Left cardiac atrium (tissue), 4 donors: ENCODE results near the gene TANK. TPM values are rescaled to one million over a fixed set of nuclear protein-coding genes. Genes with fewer than 3 reads are reported as not detected.

ENCODE experiments used
- ATAC-seq, 2 donors: fragments of 200-7000 bp; cut with Tn5 transposase; one replicate each; pipeline ENCODE4 v1.9.1; 2020; ENCODE audit warnings: mild to moderate bottlenecking in 2 of 2, moderate library complexity in 2 of 2
- DNase-seq: peaks from one replicate; pipeline ENCODE4 v3.0.0-alpha.2; 2020
- intact Hi-C, 2 donors: fragments of 100-400 bp; cut with DNase I; formaldehyde crosslinking; loops; one replicate each; pipeline versions ENCODE4 v1.14.1 to v1.15.1; 2022 to 2023
- long read RNA-seq: library from polyadenylated mRNA; unstranded; transcript quantifications from one replicate; pipeline ENCODE4 v2.0.0, GENCODE V29; 2021
- total RNA-seq, 2 donors: library from RNA; stranded (reverse); fragmentation: NEBNext Ultra II Directional; extraction: Animal tissue kit (Norgen Biotek cat#: 25700); gene quantifications; one replicate each; pipeline ENCODE4 v1.2.1, GENCODE V29; 2021
- donor health status: DM: no; HTN: yes; CAD: no.
- donor health status: DM: no; HTN: yes; CAD: no; lungs with severe emphysema.
- donor health status: DM: yes; HTN: yes; CAD: no.
- donor health status: Dilated cardiomyopathy.

TANK gene, protein sequence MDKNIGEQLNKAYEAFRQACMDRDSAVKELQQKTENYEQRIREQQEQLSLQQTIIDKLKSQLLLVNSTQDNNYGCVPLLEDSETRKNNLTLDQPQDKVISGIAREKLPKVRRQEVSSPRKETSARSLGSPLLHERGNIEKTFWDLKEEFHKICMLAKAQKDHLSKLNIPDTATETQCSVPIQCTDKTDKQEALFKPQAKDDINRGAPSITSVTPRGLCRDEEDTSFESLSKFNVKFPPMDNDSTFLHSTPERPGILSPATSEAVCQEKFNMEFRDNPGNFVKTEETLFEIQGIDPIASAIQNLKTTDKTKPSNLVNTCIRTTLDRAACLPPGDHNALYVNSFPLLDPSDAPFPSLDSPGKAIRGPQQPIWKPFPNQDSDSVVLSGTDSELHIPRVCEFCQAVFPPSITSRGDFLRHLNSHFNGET
- total RNA-seq = 10 to 100 TPM; 33.6 to 33.7 TPM
- long read RNA-seq, transcript TANK-202 (8 exons, 2,171 nt) = major isoform, 23 of 35 reads
- long read RNA-seq, partial matches to known transcripts = 3 of 35 reads
- long read RNA-seq, other reads (novel, unspliced or antisense) = 9 of 35 reads

DNA sequence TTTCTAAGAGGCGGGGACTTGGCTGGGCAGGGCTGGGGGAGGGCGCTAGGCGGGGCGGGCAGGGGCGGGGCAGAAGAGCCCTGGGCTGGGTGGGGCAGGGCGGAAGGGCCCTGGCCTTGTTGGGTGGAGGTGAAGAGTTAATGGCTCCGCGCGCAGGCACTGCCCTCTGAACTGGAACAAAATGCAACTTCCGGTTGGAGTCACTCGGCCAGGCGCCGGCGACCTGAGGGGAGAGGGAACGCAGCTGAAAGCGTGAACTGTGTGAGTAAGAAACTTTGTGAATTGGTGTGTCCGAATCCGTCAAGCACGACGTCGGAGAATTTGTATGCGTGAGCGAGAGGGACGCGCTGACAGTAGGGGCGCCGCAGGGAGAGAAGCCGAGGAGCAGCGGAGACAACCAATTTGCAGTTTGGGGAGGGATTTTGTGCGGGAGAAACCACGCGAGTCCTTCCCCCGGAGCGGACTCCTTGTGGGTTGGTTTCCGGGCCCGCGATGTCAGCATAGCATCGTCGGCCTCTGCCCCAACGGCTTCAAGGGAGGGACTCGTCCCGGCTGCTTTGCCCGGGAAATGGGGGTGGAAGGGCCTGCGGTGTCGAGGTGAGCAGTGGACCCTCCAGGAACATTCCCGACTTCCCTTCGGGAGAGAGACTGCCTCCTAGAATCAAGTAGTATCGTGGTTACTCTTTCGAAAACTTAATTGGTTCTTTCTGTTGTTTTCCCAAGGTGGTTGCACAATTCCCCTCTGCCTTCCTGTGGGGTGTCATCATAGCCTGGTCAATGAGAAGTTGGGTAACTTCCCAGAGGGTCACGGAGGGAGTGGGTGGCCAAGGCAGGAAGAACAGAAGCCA lies at the start of gene TANK:
Gene TANK, plus strand, starts transcription at position 203 of the 848 bp plus-strand sequence. CDS start 19,235 bp downstream, outside the sequence.
- intact Hi-C loops = no loop called here
- ATAC-seq = peak; percentile 98 to 99

DNA sequence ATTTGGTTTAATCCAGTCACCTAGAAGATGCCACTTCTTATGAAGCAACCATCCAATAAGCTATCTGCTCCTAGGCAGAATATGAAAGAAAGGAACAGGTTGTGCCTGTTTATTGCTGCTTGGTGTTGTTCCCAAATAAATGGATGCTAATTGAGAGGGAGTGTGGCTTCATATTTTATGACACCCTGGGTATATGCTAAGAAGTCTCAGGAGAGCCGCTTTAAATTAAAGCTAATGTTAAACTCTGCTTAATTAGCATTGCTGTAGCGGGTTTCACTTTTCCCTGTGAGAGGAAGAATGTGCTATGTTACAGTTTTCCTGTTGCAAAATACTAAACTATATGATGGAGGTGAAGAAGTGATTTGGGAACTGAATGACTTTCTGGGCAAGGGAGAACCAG lies 48.7 kb upstream of the TANK start:
- intact Hi-C loops = no loop called here
- ATAC-seq = no peak

More for the DNA sequence above, at the start of gene TANK:
- DNase-seq = peak; percentile 92

DNA sequence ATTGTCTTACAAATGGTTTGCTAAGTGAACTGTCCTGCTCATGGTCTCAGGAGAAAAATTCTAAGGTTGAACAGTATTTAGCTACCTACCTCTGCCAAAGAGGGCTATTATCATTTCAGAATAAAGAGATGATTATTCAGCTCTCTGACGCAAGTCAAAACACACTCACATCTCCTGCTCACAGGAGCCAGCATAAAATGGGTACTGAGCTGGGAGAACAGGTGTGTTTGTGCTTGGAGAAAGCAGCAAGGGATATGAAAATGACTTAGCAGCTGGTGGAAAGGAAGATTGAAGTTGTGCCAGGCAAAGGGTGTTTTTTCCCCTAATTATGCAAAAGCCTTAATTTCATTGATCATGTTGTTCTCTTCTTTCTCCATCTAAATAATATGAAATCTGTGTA lies 47.3 kb upstream of the TANK start:
- DNase-seq (no peak), ATAC-seq (no peak)
- intact Hi-C loops = no loop called here

More for the DNA sequence above, 48.7 kb upstream of the TANK start:
- DNase-seq = no peak

DNA sequence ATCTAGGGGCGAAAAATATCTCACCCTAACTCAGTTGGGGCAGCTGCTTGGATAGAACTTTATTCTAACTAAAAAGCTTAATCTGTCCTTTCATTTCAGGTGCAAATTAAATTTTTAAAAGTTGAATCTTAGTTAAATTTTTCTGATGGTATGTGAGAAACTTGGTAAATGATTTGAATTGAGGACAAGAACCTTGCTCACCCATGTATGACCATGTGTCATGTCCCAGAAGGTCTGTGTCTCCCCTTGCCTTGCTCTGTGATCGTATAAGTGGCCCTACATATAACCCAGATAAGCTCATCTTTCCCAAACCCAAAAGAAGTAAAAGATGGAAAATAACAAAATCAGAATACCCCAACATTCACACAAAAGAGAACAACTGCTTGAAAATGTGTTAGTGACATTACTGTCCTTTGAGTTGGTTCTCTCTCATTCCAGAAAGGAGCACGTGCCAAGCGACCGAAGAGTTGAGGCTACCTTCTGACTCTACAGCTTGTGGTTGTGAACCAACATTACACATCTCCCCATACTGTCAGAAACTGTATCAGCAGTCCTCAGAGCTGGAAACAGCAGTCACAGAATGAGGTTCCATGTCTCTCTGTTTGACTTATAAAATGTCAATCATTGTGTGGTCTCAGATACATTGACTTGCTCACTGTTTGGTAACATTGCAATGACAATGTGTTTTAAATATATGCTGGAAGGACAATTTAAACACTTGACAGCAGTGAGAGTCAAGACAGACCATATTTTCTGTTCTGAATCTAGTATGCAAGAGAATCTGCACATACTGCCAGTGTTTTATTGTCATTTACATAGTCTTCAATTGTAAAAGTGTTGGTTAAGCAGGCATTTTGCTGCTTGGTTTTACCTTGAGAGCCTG lies 46.3 kb upstream of the TANK start:
- DNase-seq (no peak), ATAC-seq (no peak)

DNA sequence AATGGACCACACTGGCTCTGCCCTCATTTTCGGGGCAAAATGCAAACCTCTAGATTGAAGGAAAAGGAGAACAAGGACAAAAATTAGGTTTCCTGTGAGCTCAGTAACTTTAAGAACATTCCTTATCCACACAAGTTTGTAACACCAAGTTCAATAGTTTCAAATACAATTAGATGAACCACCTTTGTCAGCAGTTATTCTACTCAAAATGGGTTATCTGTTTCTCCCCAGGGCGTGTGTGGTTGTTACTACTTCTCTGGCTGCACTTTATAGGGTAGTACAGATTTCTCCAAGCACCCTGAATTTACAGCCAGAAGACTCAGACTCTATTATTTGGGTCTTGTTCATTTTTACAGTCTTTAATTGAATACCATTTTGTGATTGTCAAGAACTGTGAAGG lies 45.0 kb upstream of the TANK start:
- DNase-seq (no peak), ATAC-seq (no peak)
- intact Hi-C loops = no loop called here

More for the DNA sequence above, 46.3 kb upstream of the TANK start:
- intact Hi-C loops = no loop called here

DNA sequence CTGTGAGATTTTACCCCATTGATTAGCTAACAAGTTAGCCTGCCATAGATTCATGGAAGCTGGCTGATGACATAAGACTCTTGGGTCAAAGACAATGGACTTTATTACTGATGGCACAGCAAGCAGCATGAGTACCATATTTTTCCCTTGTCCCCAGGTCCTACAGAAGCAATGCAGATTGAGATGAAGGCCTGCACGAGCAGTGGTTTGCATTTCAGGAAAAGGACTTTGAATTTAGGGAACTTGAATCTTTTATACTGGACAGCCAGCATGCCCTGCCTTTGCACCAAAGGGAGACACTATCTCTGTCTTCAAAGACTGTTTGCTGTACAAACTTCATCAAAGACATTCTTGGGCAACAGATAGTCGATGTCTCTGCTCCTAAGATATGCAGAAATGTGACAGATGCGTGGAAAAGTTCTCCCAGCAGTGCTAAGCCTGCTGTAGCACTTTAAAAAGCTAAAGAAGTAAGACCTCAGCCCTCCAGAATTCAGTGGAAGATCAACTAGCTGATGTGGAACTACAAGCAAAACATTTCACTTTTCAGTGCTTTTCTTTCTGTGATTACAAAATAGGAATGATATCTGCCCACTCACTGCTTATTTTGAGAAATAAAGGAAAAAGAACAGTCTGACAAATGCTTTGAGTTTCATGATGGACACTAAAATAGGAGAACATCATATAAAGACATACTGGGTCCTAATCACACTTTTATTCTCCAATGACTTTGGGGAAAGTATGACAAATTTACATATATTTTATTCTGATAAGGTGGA lies 44.4 kb upstream of the TANK start:
- DNase-seq = no peak
- intact Hi-C loops = no loop called here
- no peak for ATAC-seq

DNA sequence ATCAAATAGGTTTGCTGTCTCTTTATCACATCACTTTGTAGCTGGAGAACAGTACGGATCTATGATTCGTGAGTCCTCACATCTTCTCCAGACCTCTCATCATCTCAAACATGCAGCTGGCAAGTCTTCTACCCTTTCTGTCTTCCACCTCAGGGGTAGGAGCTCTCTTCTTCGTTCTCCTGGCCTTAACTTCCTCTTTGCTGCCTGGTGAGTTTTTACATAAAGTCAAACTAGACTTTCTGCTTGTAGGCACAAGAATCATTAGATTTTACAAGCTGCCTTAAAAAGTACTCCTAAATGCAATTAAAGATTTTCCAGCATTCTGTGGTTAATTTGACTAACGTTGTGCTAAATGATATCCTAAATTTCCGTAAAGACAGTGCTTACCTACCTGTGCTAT lies 43.7 kb upstream of the TANK start:
- no peak for DNase-seq
- no peak for ATAC-seq
- intact Hi-C loops = no loop called here

DNA sequence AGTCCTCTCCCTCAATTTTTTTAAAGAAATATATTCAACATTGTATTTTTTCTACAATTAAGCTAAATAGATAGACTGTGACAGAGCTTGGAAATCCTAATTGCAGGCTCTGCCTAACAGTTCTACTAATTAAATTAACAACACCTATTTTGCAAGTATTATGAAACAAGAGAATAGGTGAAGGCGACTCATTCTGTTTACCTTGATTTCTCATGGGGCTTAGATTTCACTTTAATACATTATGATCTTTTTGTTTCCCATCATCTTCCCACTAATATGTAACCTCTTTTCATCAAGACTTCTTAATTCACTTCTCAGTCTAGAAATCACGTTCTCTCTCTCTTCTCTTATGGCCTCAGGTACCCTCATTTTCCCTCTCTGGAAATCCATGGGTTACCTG lies 42.7 kb upstream of the TANK start:
- ATAC-seq (no peak), DNase-seq (no peak)
- intact Hi-C loops = no loop called here

DNA sequence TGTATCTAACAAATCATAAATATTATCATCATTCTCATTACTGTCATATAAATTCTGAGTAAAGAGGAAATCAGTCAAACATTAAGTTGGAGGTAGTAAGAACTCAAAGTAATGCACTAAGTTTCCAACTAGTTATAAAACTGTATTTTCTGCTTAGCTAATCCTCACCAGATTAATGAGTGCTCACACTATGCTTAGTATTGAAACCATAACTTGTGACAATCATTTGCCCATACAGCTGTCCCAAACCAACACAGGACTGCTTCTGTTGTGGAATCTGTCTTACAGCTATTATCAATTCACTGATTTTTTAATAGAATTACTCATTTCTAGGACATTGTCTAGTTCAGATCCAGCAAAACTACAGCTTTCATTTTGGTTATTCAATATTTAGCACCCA lies 41.5 kb upstream of the TANK start:
- DNase-seq (no peak), ATAC-seq (no peak)
- intact Hi-C loops = no loop called here

DNA sequence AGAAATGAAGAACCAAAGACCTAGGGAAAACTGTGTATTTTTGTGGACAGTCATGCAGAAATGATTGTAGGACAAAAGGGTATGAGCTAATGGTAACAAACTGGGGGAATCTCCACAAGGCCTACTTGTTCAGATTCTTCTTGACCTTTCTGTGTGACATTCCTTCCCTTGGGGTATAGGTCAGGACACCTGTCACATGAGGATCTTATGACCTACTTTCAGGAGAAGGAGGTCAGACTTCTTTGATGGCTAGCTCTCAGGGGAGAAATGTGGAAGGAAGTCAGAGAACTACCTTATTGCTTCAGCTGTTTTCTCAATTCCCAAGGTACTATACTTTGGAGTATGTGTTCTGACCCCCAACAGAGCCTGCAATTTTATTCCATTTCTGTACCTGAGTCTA lies 40.7 kb upstream of the TANK start:
- DNase-seq = no peak
- intact Hi-C loops = no loop called here
- no peak for ATAC-seq

DNA sequence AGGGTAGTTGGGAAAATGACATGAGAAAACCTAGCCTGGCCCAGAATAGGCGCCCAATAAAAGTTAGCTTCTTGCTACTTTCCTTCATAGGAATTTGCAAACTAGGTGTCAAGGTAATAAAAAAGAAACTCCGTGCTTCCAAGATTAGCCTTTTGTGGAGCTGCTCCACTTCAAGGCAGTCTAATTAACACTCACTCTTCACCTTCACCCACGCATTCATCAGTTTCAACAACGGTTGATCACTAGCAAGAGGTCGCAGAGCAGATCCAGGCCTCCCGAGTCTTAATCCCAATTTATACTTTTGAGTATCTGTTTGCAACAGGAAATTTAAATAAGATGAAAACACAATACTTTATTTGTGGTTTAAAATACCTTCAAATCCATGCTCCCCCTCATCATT lies 39.5 kb upstream of the TANK start:
- ATAC-seq = no peak
- intact Hi-C loops = no loop called here
- DNase-seq = no peak

DNA sequence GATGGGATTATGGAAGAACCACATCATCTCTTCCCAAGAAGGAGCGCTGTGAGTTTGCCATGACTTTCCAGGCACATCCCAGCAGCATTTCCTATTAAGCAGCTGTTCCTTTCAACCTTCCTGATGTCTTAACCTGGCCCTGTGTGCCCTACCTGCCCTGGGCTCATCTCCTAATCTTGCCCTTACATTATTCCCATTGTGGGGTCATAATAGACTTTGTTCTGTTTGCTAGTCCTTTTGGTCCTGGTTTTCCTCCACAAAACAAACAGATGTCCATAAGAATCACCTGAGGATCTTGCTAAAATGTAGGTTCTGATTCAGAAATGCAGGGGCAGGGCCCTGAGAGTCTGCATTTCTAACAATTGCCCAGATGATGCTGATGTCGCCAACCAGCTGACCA lies 38.6 kb upstream of the TANK start:
- ATAC-seq (no peak), DNase-seq (no peak)
- intact Hi-C loops = no loop called here

DNA sequence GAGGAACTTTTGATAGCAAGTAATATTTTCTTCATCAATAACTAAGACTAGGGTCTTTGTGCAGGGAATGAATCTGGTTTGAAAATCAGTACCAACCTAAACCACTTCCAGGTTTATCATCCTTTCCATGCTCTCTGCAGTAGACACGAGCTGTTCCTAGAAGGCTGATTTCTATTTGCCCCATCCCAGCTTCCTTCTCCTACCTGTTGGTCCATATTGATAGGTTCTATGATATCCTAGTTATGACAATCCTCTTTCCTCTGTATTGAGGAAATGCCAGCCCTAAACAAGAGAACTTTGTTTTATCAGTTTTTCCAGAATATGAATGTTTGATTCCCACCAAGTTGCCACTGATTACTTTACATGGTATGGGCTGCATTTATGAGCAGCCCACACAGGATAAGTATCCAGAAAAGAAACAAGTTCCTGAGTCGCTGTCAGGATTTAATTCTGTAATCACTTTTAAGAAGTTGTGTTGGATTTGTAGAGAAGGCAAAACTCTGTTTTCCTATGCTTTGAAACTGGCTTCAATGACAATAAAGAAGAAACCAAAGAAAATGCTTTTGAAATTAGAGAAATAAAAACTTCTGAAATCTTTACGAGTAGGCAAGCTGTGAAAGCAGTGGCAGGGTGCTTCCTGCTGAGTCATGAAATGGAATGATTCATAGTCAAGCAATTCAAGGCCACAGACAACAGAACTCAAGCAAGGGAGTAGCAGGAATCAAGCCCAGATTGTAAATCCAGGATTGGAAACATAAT lies 37.3 kb upstream of the TANK start:
- ATAC-seq (peak; percentile 92 to 98), DNase-seq (peak; percentile 37)
- intact Hi-C loops = no loop called here

DNA sequence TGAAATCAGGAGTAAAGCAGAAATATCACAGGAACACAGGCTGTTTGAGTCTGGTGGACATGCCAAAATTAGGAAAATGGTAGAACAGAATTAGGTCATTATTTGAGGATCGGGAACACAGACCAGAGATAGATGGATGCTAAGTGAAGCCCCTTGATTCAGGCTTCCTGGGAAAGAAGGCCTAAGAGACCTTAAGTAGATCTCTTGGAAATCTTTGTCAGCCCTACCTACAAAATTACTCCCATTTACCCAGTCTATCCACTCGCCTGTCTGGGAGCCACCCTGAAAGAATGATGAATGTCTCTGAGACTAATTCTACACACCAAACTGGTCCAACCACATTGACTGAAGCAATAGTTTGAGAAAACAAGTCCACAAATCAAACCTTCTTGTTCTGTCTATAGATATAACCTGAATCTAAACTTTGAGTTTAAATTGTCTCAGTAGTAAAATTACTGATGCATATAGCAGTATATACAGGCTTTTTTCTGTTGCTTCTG lies 36.6 kb upstream of the TANK start:
- intact Hi-C loops = no loop called here
- no peak for DNase-seq
- ATAC-seq = no peak

DNA sequence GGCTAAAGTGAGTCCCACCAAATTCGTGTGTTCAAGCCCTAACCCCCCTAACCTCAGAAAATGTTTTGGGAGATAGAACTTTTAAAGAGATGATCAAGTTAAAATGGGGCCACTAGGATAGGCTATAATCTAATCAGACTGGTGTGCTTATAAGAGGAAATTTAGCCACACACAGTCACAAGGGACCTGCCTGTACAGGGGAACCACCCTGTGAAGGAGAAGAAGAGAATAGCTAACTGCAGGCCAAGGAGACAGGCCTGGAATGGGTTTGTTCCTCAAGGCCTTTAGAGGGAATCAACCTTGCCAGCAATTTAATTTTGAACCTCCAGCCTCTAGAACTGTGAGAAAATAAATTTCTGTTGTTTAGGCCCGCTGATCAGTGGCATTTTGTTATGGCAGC lies 36.0 kb upstream of the TANK start:
- ATAC-seq (peak in 1 of 2 donors; percentile 24), DNase-seq (no peak)
- intact Hi-C loops = no loop called here

DNA sequence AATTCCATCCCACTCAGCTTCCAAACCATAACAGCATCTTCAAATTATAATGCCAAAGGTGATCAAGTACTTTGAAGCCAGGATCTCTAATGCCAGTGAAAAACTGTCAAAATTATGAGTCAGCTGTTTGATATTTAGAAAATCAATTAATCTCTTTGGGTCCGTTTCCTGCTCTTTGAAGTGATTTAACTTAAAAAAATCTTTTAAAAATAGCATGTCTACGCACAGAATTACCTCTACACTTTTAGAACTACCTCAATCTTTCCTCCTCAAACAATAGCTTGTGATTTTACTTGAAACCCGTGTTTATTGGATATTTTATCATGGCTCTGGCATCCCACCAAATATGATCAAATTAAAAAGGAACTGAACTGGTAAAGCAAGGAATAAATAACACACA lies 31.3 kb upstream of the TANK start:
- intact Hi-C loops = no loop called here
- DNase-seq = no peak
- ATAC-seq = no peak

DNA sequence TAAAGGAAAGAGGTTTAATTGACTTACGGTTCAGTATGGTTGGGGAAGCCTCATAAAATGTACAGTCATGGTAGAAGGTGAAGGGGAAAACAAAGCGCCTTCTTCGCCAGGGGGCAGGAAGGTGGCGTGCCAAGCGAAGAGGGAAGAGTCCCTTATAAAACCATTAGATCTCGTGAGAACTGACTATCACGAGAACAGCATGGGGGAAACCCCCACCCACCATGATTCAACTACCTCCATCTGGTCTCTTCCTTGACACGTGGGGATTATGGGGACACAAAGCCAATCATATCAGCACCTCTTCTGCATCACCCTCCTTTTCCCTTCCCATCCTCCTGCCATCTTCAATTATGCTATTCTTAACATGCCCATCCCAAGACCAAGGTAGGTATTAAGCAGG lies 29.9 kb upstream of the TANK start:
- ATAC-seq = no peak
- DNase-seq = no peak
- intact Hi-C loops = no loop called here
